ENCODE measurements around the gene GFAP.

Gene GFAP

DNA sequence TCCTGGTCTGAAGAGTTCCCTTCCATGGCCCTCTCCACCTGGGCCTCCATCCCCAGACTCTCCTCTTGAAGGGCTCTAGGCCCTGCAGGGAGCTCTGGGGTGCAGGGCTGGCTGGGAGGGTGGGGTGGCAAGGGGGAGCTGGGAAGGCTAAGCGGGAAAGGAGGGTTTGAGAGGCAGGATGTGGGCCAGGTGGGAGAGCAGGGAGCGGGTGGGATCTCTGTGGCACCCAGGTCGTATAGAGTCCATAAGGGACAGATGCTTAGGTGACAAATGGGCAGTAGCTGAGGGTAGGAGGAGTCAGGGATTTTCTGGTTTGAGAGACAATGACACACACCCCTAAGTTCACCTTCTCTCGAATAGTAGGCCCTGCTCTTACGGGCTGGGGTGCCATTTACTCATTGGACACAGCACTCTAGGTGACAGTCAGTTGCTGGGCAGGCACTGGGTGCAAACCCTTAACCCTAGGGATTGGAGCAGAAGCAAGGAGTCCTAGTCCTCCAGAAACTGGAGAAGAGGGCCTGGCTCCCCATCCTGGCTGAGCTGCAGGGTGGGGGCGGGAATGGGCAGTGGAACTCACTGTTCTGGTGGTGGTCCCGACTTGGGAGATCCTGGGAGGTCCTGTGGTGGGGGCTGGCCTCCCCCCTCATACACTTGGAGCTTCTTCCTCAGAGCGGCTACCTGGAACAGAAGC, 16.9 kb upstream of the GFAP start:
- DNase-seq = no peak

DNA sequence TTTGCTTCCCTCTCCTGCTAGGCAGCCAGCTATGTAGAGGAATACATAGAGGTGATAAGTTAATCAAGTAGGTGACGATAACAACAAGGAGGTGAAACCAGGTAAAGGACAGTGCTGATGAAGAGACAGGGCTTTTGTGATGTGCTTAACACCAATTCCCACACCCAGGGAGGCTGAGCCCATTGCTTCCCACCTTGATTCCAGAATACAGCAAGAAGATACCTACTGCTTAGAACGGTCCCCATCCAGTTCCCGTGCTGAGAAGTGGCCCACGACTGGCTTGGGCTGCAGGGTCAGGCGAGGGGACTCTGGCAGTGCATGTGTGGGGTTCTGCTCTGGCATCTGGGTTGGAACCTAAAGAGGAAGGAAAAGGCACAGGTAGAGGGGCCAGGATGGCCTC, 16.1 kb upstream of the GFAP start:
- DNase-seq = no peak

DNA sequence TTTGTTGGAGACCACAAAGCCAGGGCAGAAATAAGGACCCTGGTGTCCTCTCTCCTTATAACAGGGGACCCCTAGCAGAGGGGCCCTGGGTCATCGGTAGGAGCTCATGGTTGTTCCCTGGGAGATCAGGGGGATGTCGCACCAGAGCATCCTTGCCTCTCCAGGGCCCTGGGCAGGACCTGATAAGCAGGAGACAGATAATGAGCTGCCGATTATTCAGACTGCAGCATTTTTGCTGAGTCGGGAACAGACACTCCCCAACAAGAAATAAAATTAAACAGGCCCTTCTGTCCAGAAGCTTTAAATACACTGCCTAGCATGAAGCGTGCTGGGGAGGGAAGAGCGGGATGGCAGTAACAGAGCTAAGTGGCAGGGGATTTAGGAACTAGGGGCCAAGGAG, 15.4 kb upstream of the GFAP start:
- DNase-seq = no peak

DNA sequence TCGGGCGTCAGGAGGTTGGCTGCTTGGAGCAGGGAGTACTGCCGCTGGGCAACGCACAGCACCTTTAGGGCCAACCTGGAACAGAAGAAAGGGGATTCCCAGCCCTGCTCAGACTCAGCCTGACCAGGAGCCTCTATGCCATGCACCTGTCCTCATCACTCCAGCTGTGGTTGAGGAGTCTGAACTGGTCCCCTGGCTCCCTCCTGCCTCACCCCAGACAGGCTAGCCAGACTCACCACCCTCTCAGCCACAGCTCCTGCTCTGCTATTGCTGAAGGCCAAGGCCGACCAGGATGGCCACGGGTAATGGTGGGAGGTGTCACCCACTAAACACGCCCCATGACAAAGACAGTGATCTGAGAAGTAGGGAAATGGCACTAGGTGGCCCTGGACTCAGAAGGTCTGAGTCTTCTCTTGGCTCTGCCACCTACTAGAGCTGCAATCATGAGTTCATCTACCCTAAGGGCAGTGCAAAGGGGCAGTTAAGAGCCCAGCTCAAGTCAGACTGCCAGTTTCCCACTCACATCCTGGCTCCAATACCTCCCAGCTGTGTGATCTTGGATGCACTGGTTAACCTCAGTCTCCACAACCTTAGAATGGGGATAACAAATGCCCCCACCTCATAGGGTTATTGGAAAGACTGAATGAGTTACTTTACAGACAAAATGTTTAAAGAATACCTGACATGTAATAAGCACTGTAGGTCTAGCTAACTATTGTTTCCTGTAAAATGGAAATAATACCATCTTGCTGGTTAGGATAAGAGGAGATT, 13.8 kb upstream of the GFAP start:
- DNase-seq = no peak

DNA sequence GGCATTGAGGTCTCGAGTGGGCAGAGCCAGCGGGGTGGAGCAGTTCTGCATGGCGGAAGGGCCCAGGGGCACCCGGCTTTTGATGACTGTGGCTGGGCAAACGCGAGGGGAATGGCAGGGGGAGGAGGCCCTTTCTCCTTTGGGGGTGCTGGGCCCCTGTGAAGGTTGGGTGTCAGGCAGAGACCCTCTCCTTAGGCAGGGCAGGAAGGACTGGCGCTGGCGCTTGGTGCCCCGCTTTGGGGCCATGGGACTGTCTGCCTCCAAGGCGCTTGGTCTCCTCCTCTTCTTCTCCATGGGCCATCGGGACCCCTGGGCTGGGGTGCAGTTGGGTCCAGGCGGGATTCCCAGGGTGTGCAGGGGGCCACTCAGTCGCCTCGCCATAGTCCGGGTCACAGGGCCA, 12.8 kb upstream of the GFAP start:
- no peak for DNase-seq

DNA sequence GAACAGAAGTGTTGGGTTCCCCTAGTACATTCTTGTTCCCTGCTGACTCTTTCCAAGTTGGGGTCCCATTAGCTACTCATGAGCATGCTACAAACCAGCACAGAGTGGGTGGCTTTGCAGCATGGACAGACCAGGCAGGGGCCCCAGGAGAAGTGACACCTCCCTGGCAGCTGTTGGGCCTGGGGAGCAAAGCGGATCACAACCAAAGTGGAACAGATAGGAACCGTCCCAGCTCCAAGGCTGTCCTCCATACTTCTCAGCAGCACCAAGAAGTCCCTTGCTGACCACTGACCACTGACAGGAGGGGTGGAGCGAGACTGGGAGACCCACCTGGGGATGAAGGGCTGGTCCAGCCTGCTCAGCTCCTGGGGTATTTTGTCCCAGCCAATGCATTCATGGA, 12.4 kb upstream of the GFAP start:
- DNase-seq = no peak

DNA sequence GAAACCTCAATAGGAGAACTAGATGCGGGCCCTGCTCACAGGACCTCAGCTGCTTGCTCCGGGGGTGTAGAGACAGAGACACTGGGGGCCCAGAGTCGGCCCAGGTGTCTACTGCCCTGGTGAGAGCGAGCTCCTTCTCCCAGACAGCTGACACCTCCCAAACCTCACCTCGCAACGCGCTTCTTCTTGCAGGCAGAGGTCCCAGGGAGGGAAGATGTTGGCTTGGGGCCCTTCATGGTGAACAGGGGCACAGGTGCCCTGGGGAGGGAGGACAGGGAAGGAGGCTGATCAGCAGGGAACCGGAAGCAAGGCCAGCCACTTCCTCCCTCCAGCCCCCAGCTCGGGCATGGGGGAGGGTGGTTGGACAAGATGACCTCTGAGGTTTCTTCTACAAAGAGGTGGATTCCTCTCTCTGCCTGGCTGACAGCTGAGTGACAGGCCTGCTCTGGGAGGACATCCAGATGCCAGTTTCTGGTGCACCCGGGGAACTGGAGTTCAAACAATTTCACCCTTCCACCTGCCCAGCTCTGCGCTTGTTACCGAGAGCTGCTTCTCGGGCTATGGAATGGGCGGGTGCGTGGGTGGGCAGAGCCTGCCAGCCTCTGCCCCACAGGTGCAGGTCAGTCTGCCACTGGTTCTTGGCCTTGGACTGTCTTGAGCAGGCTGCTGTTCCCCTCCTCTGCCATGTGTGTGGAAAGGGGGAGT, 11.7 kb upstream of the GFAP start:
- no peak for DNase-seq

DNA sequence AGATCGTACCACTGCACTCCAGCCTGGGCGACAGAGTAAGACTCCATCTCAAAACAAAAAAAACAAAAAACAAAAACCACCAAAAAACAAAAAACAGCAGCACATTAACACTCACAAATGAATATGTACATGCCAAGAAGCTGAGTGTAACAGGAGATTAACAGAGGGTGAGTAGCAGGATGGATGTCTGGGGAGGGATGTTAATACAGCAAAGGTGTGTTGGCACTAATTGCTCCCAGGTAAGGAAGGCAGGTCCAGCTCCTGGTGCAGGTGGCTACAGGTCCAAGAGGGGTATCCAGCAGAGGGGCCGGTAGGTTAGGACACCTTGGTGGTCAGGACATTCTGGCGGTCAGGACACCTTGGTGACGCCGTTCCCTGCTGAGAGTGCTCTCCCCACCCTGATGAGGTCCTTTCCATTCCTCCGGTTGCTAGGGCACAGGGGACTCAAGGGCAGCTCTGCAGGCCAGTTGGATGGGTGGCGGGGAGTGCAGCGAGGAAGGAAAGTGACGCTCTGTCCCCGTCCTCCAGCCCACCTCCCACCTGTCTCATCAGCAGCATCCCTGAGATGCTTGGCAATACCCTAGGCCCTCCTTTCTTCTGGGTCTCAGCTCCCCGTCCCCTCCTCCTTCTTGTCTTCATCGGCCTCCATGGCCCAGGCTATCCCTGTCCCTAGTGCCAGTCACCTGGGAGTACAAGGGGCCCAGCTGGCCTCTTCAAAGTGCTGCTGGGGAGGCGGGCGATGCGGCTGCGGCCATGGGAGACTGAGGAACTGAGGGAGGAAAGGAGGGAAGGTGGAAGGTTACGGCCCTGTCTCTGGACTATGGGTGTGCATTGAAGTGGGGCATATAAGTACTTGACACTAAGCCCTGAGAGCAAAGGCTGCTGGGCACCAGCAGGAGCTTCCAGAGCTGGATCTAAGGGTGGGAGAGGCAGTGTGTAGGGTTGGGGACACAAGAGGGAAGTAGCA, 10.7 kb upstream of the GFAP start:
- DNase-seq = no peak

DNA sequence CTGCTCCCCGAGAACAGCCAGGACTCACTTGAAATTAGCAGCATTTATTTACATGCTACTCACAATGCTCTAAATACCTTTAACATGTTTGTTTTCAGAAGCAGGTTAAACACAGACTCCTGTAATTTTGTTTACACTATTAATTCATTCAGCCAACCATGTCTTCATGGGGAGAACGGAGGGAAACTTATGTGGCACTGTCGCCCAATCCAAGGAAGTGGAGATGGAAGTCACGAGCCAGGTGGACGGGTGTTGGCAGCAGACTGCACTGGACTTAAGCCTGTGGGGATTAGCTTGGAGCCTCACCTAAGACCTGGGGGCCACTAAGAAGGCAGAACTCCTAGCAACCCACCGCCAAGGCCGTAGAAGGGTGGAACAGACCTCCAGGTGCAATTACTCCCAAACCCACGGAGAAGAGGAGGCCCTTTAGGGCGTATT, 8.8 kb upstream of the GFAP start:
- no peak for DNase-seq

DNA sequence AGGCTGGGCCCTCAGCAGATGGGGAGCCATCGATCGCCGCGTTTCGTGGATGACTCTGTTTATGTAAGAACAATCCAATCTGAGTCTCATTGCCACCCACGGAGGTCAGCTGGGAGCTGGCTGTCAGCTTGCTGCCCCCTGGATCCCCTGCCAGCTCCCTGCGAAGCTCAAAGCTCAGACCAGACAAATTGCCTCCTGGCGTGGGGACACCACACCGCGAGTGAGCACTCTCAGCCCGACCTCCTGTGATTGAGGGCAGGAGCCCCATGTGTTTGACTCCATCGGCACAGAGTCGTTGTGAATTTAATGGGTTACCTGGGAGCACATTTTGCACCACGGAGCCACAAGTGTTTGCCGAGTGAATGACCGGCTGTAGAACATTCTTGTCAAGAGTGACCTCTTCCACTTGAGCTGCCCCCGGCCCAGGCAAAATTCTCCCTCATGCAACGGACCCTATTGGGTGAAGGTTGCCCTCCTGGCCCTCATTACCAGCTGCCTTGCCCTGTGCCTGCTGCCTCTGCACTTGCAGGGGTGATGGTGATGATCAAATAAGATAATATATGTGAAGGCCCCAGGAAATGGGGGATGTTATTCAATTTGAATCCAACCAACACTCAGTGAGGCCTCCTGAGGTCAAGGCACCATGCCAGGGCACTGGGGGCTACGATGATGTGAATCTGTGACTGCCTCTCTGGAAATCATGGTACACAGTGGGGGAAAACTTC, 7.6 kb upstream of the GFAP start:
- no peak for DNase-seq

DNA sequence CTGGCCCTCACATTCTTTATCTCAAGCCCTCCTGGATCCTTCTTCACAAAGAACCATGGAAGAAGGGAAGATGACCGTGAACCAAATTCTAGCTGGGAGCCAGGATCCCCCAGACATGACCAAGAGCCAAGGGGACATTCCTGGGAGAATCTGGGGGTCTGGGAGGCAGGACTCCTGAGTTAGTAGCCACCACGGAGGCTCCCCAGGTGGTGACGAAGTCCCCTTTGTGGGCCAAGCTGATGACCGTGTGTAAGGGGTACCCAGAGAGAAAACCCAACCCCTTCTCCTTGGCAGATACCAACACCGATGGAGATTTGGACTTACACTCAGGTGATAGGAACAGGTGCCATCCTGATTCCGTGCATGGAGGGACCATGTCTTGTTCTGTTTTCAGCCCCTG, 6.8 kb upstream of the GFAP start:
- DNase-seq = no peak

DNA sequence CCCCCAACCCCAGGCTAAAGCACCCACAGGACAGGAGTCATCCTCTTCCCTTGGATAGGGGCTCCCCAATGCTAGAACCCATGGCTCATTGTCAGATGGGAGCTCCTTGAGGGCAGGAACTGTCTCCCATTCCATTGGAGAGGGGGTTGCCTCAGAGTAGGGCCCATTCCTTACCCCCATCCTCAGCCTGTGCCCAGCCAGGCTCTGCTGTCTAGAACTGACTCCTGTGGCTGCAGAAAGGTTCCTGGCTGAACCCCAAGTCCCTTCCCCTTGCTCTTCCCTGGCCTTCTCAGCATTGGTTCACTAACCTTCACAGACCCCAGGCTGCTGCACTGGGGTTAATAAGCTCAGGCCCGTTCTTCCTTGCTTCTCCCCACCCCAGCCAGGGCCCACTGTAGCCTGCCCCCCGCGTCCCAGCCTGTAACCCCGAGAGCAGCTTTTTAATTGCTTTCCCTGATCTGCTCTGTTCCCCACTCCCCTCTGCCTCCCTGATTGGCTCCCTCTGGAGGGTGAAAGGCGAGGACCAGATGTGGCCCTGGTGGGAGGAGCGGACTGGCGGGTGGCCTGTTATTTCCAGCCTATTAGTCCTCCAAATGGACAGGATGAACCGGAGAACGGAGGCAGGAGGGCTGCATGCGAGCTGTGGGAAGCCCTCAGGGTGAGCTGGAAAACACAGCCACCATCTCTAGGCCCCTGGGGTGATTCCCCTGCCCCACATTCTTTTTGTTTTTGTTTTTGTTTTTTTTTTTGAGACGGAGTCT, 6.0 kb upstream of the GFAP start:
- peak; percentile 23 for DNase-seq

DNA sequence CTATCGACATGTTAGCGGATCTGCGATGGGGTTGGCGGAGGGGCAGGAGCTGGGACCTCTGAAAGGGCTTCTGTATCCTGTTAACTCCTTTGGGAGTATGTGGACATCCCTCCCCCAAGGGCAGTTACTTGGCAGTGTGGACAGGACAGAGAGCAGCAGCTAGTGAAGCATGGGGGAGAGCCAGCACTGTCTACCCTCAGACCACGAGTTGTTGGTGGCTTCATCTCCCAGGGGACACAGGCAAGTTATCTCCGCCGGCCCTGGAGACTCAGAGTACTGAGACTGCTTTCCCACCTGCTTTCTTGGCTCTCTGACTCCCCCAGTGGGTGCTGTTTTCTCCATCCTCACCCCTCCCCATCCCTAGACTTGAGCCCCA, 5.3 kb upstream of the GFAP start:
- DNase-seq = no peak

DNA sequence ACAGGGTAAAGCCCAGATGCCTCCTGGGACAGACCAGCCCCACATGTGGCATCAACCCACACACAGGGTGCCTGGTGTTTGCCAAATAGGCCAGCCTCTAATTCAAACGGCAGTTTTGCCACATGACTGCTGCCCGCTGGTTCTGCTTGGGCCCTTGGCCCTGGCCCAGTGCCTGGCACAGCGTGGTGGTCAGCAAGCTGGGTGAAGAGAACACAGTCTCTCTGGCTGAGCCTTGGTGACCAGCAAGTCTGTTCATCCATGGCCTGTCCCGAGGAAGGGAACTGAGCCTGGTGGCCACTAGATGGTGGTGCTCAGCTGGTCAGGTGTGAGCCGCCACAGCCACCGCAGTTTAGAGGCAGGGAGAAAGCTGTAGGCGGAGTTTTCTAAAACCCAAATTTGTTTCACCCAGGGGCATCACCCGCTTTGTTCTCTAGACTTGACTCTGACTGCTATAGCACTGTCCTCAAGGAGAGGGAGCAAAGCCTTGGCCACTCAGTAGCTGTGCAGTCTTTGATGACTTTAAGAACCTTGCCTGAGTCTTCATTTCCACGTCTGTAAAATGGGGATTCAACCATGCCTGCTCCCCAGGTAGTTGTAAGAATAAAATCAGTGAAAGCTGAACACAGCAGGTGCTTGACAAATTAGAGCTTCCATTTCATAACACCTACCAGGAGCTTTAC, 4.7 kb upstream of the GFAP start:
- DNase-seq = peak; percentile 64

DNA sequence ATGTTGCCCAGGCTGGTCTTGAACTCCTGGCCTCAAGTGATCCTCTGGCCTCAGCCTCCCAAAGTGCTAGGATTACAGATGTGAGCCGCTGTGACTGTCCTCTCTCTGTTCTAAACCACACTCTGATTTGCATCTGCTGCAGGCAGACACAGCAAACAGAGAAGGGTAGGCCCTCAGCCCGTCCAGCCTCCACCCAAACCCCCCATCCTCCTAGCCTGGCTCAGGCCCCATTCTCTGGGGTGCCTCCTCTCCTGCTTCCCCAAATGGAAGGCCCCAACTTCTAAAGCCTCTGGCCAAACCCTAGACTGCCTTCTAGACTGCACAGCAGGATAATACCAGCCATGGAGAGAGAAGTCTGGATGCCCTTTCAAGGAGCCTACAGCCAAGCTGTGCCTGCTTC, 4.1 kb upstream of the GFAP start:
- DNase-seq = no peak

DNA sequence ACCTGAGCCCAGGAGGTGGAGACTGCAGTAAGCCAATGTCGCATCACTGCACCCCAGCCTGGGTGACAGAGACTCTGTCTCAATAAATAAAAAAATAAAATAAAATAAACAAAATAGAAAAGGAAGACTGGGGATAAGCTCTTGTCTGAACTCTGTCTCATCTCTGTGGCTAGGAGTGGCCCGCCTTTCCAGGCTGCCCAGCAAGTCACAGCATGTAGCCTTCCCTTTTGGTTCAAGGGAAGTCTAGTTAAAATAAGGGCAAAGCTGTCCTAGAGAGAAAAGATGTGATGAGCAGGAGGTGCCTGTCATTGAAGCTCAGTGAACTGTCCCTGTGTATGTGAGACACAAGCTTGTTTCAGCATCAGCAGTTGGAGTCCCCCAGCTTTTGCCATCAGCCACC, 2.7 kb upstream of the GFAP start:
- DNase-seq = no peak

DNA sequence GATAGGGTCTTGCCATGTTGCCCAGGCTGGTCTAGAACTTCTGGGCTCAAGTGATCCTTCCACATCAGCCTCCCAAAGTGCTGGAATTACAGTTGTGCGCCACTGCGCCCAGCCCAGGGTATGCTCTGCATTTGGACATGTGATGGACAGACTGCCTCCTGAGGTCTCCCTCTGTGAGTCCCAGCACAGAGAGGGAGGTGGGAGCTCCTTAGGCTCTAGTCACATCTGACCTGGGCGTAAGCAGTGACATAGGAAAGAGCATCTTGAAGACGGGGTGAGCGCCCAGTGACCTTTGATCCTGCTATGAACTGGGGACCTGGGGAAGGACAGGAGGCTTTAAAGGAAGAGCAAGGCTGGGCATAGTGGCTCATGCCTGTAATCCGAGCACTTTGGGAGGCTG, 2.2 kb upstream of the GFAP start:
- DNase-seq = no peak

DNA sequence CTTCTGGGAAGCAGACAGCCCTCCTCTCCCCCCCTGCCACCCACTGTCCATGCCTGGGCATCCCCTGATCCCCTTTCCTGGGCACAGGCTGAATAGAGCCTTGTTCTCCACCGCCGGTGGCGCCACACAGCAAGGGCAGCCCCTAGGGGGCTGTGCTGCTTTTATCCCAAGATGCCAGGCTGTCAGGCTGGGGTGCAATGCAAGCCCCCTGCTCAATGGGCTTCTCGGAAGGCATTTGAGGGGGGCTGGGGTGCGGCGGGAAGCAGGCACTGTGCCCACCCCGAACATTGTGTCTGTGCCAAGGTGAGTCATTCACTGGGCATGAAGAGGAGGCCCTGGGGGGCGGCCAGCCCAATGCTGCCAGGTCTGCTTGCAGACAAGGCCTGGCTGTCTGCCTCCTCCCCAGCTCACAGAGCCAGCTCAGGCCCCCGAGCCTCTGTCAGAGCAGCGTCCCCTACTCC, 1.5 kb upstream of the GFAP start:
- no peak for DNase-seq

DNA sequence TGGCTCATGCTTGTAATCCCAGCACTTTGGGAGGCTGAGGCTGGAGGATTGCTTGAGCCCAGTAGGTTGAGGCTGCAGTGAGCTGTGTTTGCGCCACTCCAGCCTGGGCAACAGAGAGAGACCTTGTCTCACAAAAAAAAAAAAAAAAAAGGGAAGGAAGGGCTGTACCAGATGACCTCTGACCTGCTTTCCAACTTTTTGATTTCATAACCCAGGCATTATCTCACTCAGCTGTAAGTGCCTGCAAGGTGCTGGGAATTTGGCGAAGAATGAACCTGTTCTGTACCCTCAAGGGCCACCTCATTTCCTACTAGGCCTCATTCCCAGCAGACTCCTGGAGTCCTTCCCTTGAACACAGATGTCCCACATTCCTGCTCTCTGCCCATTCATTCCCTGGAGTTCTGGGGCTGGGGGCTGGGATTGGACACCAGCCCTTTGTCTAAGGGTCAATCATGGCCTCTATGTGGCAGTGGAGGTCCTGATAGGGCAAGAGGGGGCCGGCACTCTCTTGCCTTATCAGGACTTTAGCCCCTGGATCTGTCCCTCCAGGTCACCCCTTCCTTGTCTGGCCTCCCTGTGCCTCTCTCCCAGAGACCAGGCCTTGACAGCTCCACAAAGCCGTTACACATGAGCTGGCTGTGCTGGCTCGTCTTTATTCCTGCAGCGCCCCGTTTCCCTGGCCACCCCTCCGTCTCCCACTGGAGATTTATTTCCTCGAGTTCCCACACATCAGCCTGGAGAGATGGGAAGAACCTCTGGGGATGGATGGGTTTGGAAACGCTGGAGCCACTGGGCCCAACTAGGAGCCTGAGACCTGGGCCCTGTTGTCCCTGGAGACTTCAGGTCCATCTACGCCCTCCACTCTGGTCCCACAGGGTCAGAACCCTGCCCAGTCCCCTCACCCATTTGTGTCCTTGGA, 821 bp upstream of the GFAP start:
- DNase-seq = no peak

All from right kidney (tissue), 1 donor.